GM19025 (cell line): Measurements from ENCODE around the gene TPM2.
"Not testable (repeated sequence)": the region's sequence is repeated elsewhere in the genome, so short reads cannot be mapped to it uniquely, and the experiment has no call there.

Source experiments
- ATAC-seq: cut with Tn5 transposase; IDR thresholded peaks from one replicate; pipeline ENCODE4 v1.9.1; 2021; ENCODE audit warnings: mild to moderate bottlenecking, low read depth, moderate library complexity; ENCODE audit not compliant: unreplicated experiment

The TPM2 gene

GRCh38 chr9:35637427-35637955, 52.2 kb downstream of the TPM2 start:
- ATAC-seq = not testable (repeated sequence)

DNA sequence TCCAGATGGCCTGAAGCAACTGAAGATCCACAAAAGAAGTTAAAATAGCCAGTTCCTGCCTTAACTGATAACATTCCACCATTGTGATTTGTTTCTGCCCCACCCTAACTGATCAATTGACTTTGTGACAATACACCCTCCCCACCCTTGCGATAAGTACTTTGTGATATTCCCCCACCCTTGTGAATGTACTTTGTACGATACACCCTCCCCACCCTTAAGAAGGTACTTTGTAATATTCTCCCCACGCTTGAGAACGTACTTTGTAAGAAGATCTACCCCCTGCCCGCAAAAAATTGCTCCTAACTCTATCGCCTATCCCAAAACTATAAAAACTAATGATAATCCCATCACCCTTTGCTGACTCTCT, 52.9 kb downstream of the TPM2 start:
- not testable (repeated sequence) for ATAC-seq

- ATAC-seq = no peak
Measured at GRCh38 chr9:35636135-35636876, 53.4 kb downstream of the TPM2 start.

DNA sequence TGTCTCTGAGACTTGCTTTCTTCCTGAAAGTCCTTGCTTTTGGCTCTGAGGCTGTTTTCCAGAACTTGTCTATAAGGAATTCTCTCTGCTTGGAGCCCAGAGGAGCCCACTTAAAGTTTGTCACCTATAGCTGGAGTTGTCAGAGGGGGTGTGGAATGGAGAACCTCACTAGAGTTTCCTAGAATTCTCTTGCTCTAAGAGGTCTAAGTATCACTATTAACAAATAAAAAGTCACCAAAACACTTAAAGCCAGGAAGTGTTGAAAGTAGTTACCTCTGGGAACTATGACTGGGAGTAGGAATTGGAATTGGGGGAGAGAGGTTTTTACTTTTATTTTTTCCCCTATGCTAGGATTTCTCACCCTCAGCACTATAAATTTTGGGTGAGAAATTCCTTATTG, 54.0 kb downstream of the TPM2 start:
- no peak for ATAC-seq
